Lower leg skin (tissue), 3 donors: Measurements from ENCODE around the gene TMEM132E.

ENCODE experiments used
- CTCF ChIP-seq, 3 donors: fragments of 450-650 bp; IDR thresholded peaks; one replicate each; pipeline ENCODE4 v1.5.1; 2016; ENCODE audit warnings: antibody characterized with exemption in 3 of 3, mild to moderate bottlenecking in 3 of 3, moderate library complexity in 2 of 3
- POLR2A ChIP-seq, 2 donors: fragments of 450-650 bp; IDR thresholded peaks; one replicate each; pipeline ENCODE4 v1.6.1; 2016 to 2017; ENCODE audit warnings: antibody characterized with exemption in 2 of 2, mild to moderate bottlenecking in 1 of 2, moderate library complexity in 1 of 2

- no peak for TF ChIP-seq CTCF (IDR thresholded peaks at IDR 0.05)
- no peak for TF ChIP-seq POLR2A (IDR thresholded peaks at IDR 0.05)
These were observed 77.4 kb downstream of the TMEM132E start for GRCh38 chr17:34656801-34657200.
